ENCODE data around the gene DENND4B. TPM values are rescaled to one million over a fixed set of nuclear protein-coding genes. Genes with fewer than 3 reads are reported as not detected.
A peak's percentile ranks its signal among the peaks of the same experiment; 100 is the strongest.

The DENND4B gene
- polyA plus RNA-seq, 1 of the 3 experiments (the other 2 are of a cell fraction): 29.6 TPM

DNA sequence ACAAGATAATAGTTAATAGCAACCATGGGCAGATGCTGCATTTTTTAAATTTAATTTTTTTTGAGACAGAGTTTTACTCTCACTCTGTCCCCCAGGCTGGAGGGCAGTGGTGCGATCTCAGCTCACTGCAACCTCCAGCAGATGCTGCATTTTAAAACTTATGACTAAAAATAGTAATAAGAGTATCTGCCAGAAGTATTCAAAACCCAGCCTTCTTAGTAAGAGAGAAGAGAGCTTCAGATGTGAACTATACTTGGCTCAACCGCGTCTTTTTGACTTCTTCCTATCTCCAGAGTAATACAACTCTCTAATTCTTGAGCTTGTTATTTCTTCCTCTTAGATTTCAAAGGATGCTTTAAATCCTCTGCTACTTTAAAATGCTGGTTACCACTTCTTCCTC is 48.7 kb upstream of the DENND4B start:
- peaks cover 49% of the 10 kb centered on the region for H3F3A ChIP-seq (replicated peaks; ENCODE audit: insufficient read depth)
- H3K9ac ChIP-seq: no peak overlapping the region
- H3K4me2 ChIP-seq: no peak overlapping the region
- peaks cover 24% of the 10 kb centered on the region for H3K79me2 ChIP-seq (ENCODE audit: insufficient read depth)
- H3K9me3 ChIP-seq: no peaks in the 10 kb centered on the region
- DNase-seq: no peak
- TF ChIP-seq NFIC (IDR thresholded peaks at IDR 0.05; ENCODE audit: borderline replicate concordance): no peak
- TF ChIP-seq, protein P1, sequence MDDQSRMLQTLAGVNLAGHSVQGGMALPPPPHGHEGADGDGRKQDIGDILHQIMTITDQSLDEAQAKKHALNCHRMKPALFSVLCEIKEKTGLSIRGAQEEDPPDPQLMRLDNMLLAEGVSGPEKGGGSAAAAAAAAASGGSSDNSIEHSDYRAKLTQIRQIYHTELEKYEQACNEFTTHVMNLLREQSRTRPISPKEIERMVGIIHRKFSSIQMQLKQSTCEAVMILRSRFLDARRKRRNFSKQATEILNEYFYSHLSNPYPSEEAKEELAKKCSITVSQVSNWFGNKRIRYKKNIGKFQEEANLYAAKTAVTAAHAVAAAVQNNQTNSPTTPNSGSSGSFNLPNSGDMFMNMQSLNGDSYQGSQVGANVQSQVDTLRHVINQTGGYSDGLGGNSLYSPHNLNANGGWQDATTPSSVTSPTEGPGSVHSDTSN (IDR thresholded peaks at IDR 0.05): no peak
- TF ChIP-seq POLR2AphosphoS5 (IDR thresholded peaks at IDR 0.05; ENCODE audit: low read depth, low read length): 0 out of 2 replicates have a peak, but pooled peaks have one; percentile 3
- no peak for TF ChIP-seq MEF2A (IDR thresholded peaks at IDR 0.05; ENCODE audit: borderline replicate concordance, low read depth)
- TF ChIP-seq TCF12 (IDR thresholded peaks at IDR 0.05): no peak
- no peak overlapping the region for H2AFZ ChIP-seq (ENCODE audit: low read depth)
- no peaks in the 10 kb centered on the region for H3K27me3 ChIP-seq (ENCODE audit: insufficient read depth)
- no peak overlapping the region for H3K27ac ChIP-seq (ENCODE audit: low read depth in 2 of 2, low read length in 1 of 2)
- H3K9me2 ChIP-seq: no peaks in the 10 kb centered on the region
- H3K4me1 ChIP-seq (ENCODE audit: control insufficient read depth in 1 of 2, insufficient read depth in 2 of 2, low read depth in 1 of 2, low read length in 1 of 2): peaks cover 17% of the 10 kb centered on the region in 2 experiments; a peak in 3 of 4 replicates
- WGBS (ENCODE audit: low lambda C conversion rate): 99% methylated on average over 3 of the region's 3 CpGs
- H3K36me3 ChIP-seq (replicated peaks in 1 of 2; ENCODE audit: control insufficient read depth in 1 of 2, insufficient read depth in 2 of 2, low read length in 1 of 2): peaks cover 24 to 35% of the 10 kb centered on the region in 2 experiments
- ChIA-PET CTCF (interaction anchor here (0.6 to 1.0 kb wide), 2 partner anchors 49 to 65 kb away, joined by 3 to 4 read pairs; partner anchors contain the start of gene DENND4B), POLR2A (interaction anchor here (0.6 kb wide), 1 partner anchor 119 kb away, joined by 3 read pairs; no protein-coding TSS in a partner anchor)
- peaks cover 8% of the 10 kb centered on the region; the same call in 1 of the 2 replicates for H4K20me1 ChIP-seq (ENCODE audit: insufficient read depth)
- H3K4me3 ChIP-seq (ENCODE audit: low read depth in 2 of 2, low read length in 1 of 2): no peak overlapping the region

DNA sequence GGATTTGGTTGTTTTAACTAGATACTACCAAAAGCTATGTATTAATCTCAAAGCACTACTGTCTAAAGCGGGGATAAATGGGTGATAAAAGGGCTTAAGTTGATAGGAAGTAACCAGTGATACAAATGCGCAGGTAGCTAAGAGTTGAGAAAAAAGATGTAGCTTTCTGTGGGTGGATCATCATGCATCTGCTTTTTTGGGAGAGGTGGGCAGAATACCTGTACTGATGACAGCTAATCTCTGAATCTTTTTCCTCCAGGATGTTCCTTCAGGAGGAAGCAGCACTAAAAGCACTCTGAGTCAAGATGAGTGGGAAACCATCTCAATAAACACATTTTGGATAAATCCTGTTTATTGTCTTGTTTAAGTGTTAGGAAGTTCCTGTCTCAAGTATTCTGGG is 45.3 kb upstream of the DENND4B start:
- 90% methylated on average over 2 of the region's 2 CpGs for WGBS (ENCODE audit: low lambda C conversion rate)
- H3K27ac ChIP-seq (ENCODE audit: low read depth in 2 of 2, low read length in 1 of 2): peak overlapping the region; percentile 79 to 92; a peak in 2 of 4 replicates
- peak overlapping the region; percentile 92 for H3K9ac ChIP-seq
- ChIA-PET POLR2A (interaction anchor here (0.9 to 2.5 kb wide), 5 partner anchors 9 to 208 kb away, joined by 4 to 59 read pairs (median 18); partner anchors contain the start of genes CREB3L4 and JTB), CTCF (interaction anchor here (2.6 to 3.3 kb wide), 2 partner anchors 45 to 314 kb away, joined by 11 to 12 read pairs; partner anchors contain the start of gene DENND4B)
- DNase-seq: no peak
- no peak overlapping the region for H2AFZ ChIP-seq (ENCODE audit: low read depth)
- peaks cover 19% of the 10 kb centered on the region in 2 experiments; a peak in 3 of 4 replicates for H3K4me1 ChIP-seq (ENCODE audit: control insufficient read depth in 1 of 2, insufficient read depth in 2 of 2, low read depth in 1 of 2, low read length in 1 of 2)
- peak overlapping the region; percentile 82 to 85 for H3K4me3 ChIP-seq (ENCODE audit: low read depth in 2 of 2, low read length in 1 of 2)
- no peaks in the 10 kb centered on the region for H3K9me3 ChIP-seq
- peaks cover 57% of the 10 kb centered on the region for H3F3A ChIP-seq (replicated peaks; ENCODE audit: insufficient read depth)
- TF ChIP-seq, protein P2, sequence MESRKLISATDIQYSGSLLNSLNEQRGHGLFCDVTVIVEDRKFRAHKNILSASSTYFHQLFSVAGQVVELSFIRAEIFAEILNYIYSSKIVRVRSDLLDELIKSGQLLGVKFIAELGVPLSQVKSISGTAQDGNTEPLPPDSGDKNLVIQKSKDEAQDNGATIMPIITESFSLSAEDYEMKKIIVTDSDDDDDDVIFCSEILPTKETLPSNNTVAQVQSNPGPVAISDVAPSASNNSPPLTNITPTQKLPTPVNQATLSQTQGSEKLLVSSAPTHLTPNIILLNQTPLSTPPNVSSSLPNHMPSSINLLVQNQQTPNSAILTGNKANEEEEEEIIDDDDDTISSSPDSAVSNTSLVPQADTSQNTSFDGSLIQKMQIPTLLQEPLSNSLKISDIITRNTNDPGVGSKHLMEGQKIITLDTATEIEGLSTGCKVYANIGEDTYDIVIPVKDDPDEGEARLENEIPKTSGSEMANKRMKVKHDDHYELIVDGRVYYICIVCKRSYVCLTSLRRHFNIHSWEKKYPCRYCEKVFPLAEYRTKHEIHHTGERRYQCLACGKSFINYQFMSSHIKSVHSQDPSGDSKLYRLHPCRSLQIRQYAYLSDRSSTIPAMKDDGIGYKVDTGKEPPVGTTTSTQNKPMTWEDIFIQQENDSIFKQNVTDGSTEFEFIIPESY (IDR thresholded peaks at IDR 0.05; ENCODE audit: borderline replicate concordance, low read depth): no peak
- no peak for TF ChIP-seq TEAD4 (IDR thresholded peaks at IDR 0.05; ENCODE audit: borderline replicate concordance, insufficient read depth)
- TF ChIP-seq RFX5 (IDR thresholded peaks at IDR 0.05; ENCODE audit: low read length): no peak
- TF ChIP-seq EP300 (IDR thresholded peaks at IDR 0.05; ENCODE audit: borderline replicate concordance in 1 of 2, low read depth in 1 of 2, low read length in 1 of 2): no peak
- no peak for TF ChIP-seq RAD21 (IDR thresholded peaks at IDR 0.05; ENCODE audit: low read length)
- no peak for TF ChIP-seq SIN3A (IDR thresholded peaks at IDR 0.05; ENCODE audit: borderline replicate concordance, low read depth, low read length)
- TF ChIP-seq, protein P3, sequence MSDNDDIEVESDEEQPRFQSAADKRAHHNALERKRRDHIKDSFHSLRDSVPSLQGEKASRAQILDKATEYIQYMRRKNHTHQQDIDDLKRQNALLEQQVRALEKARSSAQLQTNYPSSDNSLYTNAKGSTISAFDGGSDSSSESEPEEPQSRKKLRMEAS (IDR thresholded peaks at IDR 0.05; ENCODE audit: low read depth): no peak
- TF ChIP-seq RXRA (IDR thresholded peaks at IDR 0.05; ENCODE audit: borderline replicate concordance, low read depth): no peak
- no peak for TF ChIP-seq FOXM1 (IDR thresholded peaks at IDR 0.05; ENCODE audit: low read depth)
- peaks cover 24 to 35% of the 10 kb centered on the region in 2 experiments for H3K36me3 ChIP-seq (replicated peaks in 1 of 2; ENCODE audit: control insufficient read depth in 1 of 2, insufficient read depth in 2 of 2, low read length in 1 of 2)
- H3K4me2 ChIP-seq: peak overlapping the region; percentile 83
- H3K27me3 ChIP-seq (ENCODE audit: insufficient read depth): no peaks in the 10 kb centered on the region
- H3K79me2 ChIP-seq (ENCODE audit: insufficient read depth): peaks cover 24% of the 10 kb centered on the region
- peaks cover 8% of the 10 kb centered on the region; the same call in 1 of the 2 replicates for H4K20me1 ChIP-seq (ENCODE audit: insufficient read depth)
- H3K9me2 ChIP-seq: no peaks in the 10 kb centered on the region

All from SK-N-SH (cell line).